GM12872 (cell line): Measurements from ENCODE around the gene CGNL1.
A peak's percentile ranks its signal among the peaks of the same experiment; 100 is the strongest.

ENCODE experiments used
- CTCF ChIP-seq: IDR thresholded peaks from 3 replicates; pipeline ENCODE4 v1.5.1; 2011; ENCODE audit warnings: low read depth, mild to moderate bottlenecking, low read length, moderate library complexity; ENCODE audit not compliant: insufficient read depth

The CGNL1 gene

GRCh38 chr15:57561041-57561711, 184.9 kb downstream of the CGNL1 start:
- peak; percentile 84 for TF ChIP-seq CTCF

- TF ChIP-seq CTCF, result no peak
These were observed 186.0 kb downstream of the CGNL1 start for GRCh38 chr15:57562196-57562769.

GRCh38 chr15:57563416-57563815, 187.1 kb downstream of the CGNL1 start:
- no peak for TF ChIP-seq CTCF

GRCh38 chr15:57565311-57565710, 189.0 kb downstream of the CGNL1 start:
- no peak for TF ChIP-seq CTCF

GRCh38 chr15:57566834-57567233, 190.5 kb downstream of the CGNL1 start:
- no peak for TF ChIP-seq CTCF

- TF ChIP-seq CTCF, result no peak
These were observed 191.6 kb downstream of the CGNL1 start for GRCh38 chr15:57567891-57568290.

GRCh38 chr15:57568299-57568698, 192.0 kb downstream of the CGNL1 start:
- no peak for TF ChIP-seq CTCF

- no peak for TF ChIP-seq CTCF
These were observed 194.0 kb downstream of the CGNL1 start for GRCh38 chr15:57570340-57570739.
